ENCODE measurements around the gene GNL3.

GNL3 gene

GRCh38 chr3:52688266-52688665 lies 2.4 kb downstream of the GNL3 start:
- DNase-seq (ENCODE audit: low read depth in 2 of 2), result no peak

GRCh38 chr3:52689151-52689550 lies 3.3 kb downstream of the GNL3 start:
- no peak for DNase-seq (ENCODE audit: low read depth in 2 of 2)

DNA sequence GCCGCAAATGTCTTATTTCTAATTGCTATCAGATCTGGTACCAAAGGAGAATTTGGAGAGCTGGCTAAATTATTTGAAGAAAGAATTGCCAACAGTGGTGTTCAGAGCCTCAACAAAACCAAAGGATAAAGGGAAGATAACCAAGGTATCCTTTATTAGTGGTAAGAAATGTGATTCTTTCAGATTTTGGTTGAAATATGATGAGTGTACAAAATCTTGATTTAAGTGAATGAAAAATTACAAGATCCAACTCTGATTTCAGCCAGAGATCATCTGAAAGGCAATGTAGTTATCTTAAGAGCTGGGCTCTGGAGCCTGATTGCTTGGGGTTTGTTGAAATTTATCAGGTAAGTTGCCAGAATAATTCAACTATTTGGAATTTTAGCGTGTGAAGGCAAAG lies 4.7 kb downstream of the GNL3 start:
- DNase-seq (ENCODE audit: low read depth in 2 of 2), result no peak

DNA sequence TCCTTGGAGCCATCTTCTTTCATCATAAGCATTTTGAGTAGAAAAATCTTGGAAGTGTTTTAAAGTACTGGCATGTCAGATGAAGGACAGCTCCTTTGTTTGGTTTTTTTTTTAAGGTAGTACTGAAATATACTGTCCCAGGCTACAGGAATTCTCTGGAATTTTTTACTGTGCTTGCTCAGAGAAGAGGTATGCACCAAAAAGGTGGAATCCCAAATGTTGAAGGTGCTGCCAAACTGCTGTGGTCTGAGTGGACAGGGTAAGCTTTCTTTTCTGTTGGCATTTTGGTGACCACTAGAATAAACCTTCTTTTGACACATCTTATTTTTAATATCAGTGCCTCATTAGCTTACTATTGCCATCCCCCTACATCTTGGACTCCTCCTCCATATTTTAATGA lies 7.2 kb downstream of the GNL3 start:
- DNase-seq (ENCODE audit: low read depth in 2 of 2), result no peak

DNA sequence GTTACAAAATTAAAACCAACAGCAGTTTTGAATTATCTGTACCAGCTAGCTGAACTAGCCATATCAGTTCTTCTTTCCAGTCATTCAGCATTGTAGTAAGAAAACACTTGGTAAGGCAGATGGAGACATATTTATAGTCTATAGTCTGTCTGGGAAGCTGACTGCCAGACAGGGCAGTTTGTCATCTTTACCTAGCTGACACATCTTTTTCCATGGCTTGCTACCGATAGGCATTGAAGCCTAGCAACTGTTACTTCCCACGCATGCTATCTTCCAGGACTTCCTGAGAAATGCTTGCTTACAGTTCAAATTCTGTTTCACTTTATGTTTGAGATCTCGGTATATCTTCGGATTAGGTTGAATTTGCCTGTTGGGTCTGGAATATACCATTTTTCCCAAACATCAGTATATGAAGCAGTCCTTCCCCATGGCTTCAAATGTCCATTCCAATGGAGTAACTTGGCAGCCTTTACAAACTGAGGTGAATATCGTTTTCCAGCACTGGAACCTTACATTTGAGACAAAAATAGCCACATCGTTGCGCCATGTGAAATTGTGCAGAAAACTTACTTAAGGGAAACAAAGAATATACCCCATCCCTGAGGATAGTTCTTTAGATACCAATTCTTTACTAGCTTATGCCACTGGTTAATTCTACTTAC lies 8.8 kb downstream of the GNL3 start:
- no peak for DNase-seq (ENCODE audit: low read depth in 2 of 2)

DNA sequence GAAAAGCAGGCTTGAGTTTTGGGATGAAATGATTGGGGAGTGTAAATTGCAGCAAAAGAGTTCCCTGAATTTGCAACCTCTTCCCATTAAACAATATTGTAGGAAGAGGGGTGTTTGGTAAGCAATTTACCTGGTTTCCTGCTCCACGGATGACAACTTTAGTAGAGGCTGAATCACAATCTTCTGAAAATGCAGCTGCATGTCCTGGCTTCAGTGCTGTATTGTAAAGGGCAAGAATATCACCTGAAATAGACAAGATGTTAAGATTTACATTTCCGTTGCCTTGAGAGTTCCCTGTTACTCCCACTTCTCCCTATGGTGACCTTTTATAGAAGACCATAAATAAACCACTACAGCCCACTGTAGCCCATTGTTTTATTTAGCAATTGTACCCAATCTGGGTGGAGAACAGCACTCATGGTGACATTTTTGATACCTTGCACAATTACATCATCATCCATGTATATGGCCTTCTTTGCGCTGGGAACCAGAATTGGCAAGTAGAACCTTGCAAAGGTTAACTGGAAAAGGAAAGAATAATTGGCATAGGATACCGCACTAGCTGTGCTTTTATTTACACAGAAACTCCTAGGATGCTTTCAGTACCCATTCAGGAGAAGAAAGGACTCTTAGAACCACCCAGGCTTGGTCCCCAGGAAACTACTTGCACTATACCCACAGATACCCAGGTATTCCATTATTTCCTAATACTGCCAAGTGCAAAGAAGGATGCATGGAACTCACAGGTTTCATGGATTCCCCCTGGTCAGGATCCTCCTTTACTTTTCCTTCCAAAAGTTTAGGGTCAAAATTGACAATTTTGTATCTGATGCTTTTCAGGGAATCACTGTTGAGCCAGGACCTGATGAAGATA lies 10.2 kb downstream of the GNL3 start:
- DNase-seq (ENCODE audit: low read depth in 2 of 2), result no peak

DNA sequence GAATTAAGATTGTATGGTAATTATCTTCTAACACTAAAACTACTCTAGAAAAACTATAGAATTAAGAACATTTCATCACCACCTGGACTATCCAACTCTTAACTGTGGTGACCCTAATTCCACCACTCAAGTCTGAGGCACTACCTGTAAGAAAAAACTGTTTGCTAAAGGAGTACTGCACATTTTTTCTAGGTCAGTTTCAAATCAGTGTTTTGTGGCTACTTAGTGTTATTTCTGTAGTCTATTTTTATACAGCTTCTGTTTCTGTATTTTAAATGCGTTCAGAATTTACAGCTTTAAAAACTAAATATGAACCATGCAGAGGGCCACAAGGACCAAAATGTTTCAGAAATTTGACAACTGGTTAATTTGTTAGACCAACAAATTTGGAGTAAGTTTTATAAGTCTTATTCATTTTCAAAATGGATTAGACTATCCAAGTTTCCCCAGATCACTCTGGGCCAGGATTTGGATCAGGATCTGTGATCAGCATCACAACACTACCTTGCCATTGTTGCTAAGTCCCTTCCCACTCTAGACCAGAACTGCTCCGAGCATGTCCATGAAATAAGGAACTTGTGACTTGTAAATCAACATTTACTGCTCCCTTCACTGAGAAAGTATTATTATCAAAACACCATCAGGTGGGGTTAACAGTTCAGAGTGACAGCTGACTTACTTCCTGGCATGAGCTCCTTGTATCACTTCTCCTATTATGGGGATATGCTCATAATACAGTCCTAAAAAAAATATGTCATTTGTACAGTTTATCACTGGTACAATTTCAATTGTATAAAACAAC lies 11.2 kb downstream of the GNL3 start:
- DNase-seq (ENCODE audit: low read depth in 2 of 2), result no peak

DNA sequence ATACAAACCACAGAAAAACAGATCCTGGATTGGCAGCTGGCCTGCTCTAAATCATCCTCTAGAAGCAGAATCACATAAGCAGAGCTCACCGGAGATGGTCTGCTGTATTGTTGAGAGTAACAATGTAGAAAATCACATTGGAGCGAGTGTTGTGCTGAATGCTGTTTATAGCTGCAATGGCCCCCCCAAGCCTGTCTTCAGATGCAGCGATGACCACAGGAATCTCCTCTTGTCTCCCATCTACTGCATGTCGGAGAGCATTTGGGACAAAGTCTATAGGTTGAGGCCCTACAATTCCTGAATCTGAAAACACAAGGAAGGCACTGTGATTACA lies 11.8 kb downstream of the GNL3 start:
- no peak for DNase-seq (ENCODE audit: low read depth in 2 of 2)

- no peak for DNase-seq (ENCODE audit: low read depth in 2 of 2)
Observed at GRCh38 chr3:52703341-52703740, 17.5 kb downstream of the GNL3 start.

DNA sequence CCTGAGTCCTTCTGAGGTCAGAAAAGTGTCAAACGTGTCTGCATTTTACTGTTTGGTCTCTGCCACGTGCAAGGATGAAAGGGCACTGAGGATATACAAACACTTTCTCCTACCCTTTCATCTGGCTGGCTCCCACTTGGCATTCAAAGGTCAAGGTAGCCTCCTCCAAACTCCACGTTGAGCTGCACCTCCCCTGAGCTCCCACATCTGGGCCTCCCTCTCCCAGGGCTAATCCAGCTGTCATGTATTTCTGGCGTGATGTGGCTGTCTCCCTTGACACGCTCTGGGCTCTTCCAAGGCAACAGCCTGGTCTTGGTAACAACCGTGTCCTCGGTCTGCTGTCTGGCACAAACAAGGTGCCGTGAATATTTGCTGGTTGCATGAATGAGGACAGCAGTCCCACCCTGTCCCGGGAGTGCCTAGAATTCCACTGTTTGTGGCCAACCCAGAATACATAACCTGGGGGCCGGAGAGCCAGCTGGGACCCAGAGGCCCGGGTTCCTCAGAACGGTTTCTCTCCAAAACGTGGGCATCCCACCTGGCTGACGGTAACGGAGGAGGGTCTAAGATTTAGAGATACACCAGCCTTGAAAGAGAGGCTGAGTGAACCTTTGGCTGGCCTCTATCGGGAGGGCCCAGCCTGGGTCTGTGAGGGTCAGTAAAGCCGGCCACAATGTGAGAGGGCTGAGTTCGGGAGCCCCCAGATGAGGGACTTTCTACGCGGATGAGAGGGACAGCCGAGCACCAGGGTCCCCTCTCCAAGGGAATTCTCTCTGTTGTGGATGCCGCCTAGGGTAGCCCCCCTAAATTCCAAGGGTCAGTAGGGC lies 19.0 kb downstream of the GNL3 start:
- DNase-seq (ENCODE audit: low read depth in 2 of 2), result no peak

DNA sequence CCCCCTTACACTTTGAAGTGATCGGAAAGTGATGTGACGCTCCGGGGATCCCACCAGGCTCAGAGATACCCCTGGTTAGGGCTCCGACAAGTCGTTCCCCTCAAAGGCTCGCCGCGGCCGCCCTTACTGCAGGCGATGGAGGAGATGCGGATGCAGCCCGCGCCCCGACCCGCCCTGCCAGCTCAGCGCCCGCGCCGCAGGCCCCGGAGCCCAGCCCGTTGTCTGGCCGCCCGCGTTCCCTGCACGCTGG lies 19.5 kb downstream of the GNL3 start:
- DNase-seq (ENCODE audit: low read depth in 2 of 2), result no peak

- peak; percentile 69 to 73 for DNase-seq (ENCODE audit: low read depth in 2 of 2)
Observed at GRCh38 chr3:52705688-52706686, 20.2 kb downstream of the GNL3 start, which contains the start of the genes GLT8D1 and SPCS1. TSS of gene GLT8D1 (minus strand) at chr3:52705791. CDS start at chr3:52700460, 5,331 bp downstream. TSS of gene SPCS1 (plus strand) at chr3:52706106. CDS start at chr3:52706247, 141 bp downstream.

GRCh38 chr3:52707585-52707984 lies 21.8 kb downstream of the GNL3 start:
- DNase-seq (ENCODE audit: low read depth in 2 of 2), result no peak

GRCh38 chr3:52710512-52710911 lies 24.7 kb downstream of the GNL3 start:
- no peak for DNase-seq (ENCODE audit: low read depth in 2 of 2)

DNA sequence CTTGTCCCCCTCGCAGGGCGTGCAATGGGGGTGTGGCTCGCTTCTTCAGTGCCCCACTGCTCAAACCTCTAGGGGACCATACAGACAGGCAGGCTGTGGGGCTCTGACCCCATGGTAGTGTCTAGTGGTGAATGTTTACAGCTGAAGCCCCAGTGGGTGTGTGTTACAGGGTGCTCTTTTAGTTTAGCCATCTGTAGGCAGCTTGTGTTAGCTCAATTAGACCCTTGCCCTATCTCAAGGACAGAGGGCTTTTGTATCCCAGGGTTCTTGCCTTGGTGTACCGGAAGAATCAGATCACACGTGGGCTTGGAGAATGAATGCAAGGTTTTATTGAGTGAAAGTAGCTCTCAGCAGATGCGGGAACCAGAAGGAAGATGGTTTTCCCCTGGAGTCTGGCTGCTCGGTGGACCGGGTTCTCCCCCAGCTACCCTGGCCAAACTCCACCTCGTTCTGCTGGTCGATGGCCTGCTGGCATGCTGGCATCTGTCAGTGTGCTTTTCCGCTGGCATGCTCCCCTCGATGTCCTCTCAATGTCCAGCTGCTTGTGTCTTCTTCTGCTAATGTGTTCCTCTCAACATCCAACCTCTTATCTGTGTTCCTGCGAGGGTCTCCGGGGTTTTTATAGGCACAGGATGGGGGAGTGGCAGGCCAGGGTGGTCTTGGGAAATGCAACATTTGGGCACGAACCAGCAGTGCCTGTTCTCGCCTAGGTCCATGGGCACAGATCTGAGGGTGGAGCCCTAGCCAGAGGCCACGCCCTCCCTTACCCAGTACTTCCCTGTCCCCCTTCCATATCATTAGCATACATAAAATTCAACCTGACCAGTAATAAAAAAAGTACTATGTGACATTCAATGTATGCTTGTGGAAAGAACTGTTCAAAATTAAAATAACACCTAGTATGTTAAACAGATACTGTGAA lies 26.7 kb downstream of the GNL3 start:
- DNase-seq (ENCODE audit: low read depth in 2 of 2), result no peak

DNA sequence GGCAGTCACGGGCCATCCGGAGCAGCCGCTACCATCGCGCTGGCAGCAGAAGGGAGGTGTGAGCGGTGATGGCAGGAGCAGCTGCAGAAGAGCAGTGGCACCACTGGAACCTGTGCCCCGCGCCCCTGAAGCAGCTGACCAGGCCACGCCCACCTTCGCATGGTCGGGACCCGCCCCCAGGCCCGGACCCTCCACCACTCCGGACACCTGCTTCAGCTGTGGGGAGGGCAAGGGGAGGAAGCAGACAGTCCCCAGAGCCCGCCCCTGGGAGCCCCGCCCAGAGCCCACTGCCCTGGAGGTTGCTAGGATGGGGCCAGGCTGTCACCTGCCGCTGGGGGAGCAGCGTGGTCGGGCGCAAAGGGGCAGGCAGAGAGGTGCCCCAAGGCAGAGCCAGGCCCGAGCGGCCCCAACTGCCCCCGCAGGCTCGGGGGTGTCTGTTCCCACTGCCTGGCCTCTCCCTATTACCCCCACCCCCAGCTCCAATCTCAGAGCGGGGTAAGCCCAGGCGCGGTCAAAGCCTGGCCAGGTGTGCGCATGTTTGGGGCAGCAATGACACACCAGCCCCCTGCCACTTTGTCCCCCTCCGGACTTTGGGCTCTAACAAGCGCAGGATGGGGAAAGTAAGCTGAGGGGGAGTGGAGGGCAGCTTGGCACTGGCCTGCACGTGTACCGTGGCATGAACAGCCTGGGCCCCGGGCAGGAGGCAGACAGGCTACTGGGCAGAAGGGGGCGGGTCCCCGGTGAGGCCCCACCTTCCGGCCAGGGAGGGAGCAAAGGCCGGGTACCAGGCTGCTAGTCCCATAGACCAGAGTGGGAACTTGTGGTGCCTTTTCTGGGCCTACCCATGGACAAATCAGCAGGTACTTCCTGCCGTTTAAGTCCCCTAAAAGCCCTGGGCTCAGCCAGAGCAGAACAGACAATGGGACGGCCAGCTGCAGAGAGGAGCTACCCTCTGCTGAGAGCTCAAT lies 28.8 kb downstream of the GNL3 start:
- no peak for DNase-seq (ENCODE audit: low read depth in 2 of 2)

- DNase-seq (ENCODE audit: low read depth in 2 of 2), result no peak
Observed at GRCh38 chr3:52715714-52716305, 30.0 kb downstream of the GNL3 start.

DNA sequence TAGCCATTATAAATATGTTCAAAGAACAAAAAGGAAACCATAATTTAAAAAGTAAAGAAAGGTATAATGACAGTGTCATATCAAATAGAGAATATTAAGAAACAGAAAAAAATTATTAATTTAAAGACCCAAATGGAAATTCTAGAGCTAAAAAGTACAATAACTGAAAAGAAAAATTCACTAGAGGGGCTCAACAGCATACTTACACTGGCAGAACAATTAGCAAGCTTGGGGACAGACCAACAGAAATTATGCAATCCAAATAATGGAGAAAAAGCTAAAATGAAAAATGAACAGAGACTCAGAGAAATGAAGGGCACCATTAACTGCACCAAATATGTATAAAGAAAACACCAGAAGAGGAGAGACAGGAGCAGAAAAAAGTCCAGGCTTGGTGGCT lies 33.8 kb downstream of the GNL3 start:
- DNase-seq (ENCODE audit: low read depth in 2 of 2), result no peak

Measured in activated CD4-positive, alpha-beta T cell treated with anti-CD3 and anti-CD28 coated beads for 24 hours (primary cell).